ENCODE results near the gene HFE. TPM values are rescaled to one million over a fixed set of nuclear protein-coding genes. Genes with fewer than 3 reads are reported as not detected.

HFE gene
- total and polyA plus RNA-seq, 3 experiments from 2014 or later, result 0.37 to 4.8 (median 1.1) TPM

DNA sequence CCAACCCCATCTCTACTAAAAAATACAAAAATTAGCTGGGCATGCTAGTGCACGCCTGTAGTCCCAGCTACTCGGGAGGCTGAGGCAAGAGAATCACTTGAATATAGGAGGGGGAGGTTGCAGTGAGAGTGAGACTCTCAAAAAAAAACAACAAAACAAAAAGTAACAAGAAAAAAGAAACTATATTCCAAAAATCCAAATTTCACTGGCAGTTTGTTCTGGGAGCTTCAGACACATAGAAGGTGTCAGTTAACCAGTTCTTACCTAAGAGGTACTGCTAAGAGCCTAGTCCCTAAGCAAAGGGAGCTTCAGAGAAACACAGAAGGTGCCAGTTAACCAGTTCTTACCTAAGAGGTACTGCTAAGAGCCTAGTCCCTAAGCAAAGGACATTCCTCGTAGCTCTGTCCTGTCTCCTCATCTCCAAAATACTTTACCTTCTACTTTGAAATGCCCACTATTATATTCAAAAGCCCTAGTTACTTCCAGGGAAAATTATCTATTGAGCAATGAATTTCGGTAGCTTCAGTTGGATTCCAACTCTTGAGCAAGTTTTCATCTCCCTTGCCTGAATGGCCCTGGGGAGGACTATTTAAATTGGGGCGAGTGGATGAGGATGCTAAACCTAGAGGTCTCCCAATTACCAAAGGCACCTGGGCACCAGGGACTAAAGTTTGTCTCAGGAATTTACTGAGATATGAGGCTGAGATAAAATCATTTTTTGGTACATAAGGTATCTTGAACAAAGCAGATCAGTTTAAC lies 41.0 kb downstream of the HFE start:
- Mint-ChIP-seq H3K4me1 (peaks cover 37 to 64% (median 59%) of the 10 kb centered on the region in 3 donors), H3K9me3 (peaks cover 0 to 2% (median 0%) of the 10 kb centered on the region in 5 donors), H3K4me3 (peak overlapping the region; percentile 92 to 100 (median 97)), H3K27ac (peak overlapping the region in 6 of 8 donors; percentile 38 to 98 (median 65)), H3K36me3 (peaks cover 4 to 74% (median 19%) of the 10 kb centered on the region in 3 donors), H3K27me3 (peaks cover 0 to 6% of the 10 kb centered on the region in 2 donors)
- no peak overlapping the region for H3K27ac ChIP-seq (ENCODE audit: low read depth, low read length)
- DNase-seq, result no peak
- H3K27me3 ChIP-seq (ENCODE audit: insufficient read depth, low read length, poor library complexity, severe bottlenecking), result no peaks in the 10 kb centered on the region
- ChIA-PET POLR2A (interaction anchor here (0.6 to 8.4 kb wide), 5 partner anchors 18 to 1748 kb away, joined by 3 to 958 read pairs (median 5); a partner anchor contains a TSS), CTCF (interaction anchor here (0.7 to 6.4 kb wide), 3 partner anchors 25 to 71 kb away, joined by 3 to 174 read pairs (median 5); a partner anchor contains a TSS)
- peaks cover 36% of the 10 kb centered on the region for H3K4me1 ChIP-seq (ENCODE audit: insufficient read depth, low read length)
- no peaks in the 10 kb centered on the region for H3K9me3 ChIP-seq (ENCODE audit: low read length)
- H3K36me3 ChIP-seq (ENCODE audit: insufficient read depth, low read length), result no peaks in the 10 kb centered on the region
- H3K4me3 ChIP-seq (ENCODE audit: low read length), result peak overlapping the region; percentile 2

DNA sequence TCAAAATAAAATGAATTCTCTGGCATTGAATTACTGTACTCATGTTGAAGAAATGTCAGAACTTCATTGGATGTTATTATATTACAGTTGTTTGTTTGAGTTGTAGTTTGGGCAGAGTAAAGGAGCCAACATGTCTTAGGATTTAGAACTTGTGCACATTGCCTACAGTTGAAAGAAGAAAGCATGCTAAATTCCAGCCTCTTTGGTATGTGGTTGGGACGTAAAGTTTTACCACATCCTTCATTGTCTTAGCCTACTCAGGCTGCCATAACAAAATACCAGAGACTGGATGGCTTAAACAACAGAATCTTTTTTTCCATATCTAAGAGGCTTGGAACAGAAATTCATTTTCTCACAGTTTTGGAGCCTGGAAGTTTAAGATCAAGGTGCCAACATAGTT lies 42.4 kb downstream of the HFE start:
- Mint-ChIP-seq H3K36me3 (peaks cover 4 to 62% (median 21%) of the 10 kb centered on the region in 3 donors), H3K4me1 (peaks cover 39 to 69% (median 66%) of the 10 kb centered on the region in 3 donors), H3K27ac (peak overlapping the region in 3 of 8 donors; percentile 11 to 40 (median 23)), H3K4me3 (peak overlapping the region in 4 of 7 donors; percentile 1 to 37 (median 20)), H3K9me3 (peaks cover 0 to 2% (median 0%) of the 10 kb centered on the region in 5 donors), H3K27me3 (peaks cover 0 to 3% of the 10 kb centered on the region in 2 donors)
- peaks cover 36% of the 10 kb centered on the region for H3K4me1 ChIP-seq (ENCODE audit: insufficient read depth, low read length)
- no peak overlapping the region for H3K4me3 ChIP-seq (ENCODE audit: low read length)
- H3K27ac ChIP-seq (ENCODE audit: low read depth, low read length), result no peak overlapping the region
- H3K36me3 ChIP-seq (ENCODE audit: insufficient read depth, low read length), result no peaks in the 10 kb centered on the region
- DNase-seq, result peak in 2 of 5 donors; percentile 10 to 43
- no peaks in the 10 kb centered on the region for H3K9me3 ChIP-seq (ENCODE audit: low read length)
- POLR2A ChIA-PET, result interaction anchor here (0.7 to 8.4 kb wide), 2 partner anchors 26 to 29 kb away, joined by 5 to 958 read pairs; a partner anchor contains a TSS
- H3K27me3 ChIP-seq (ENCODE audit: insufficient read depth, low read length, poor library complexity, severe bottlenecking), result no peaks in the 10 kb centered on the region
- CTCF ChIA-PET, result no interaction called here

- H3K36me3 Mint-ChIP-seq, result peaks cover 4 to 52% (median 20%) of the 10 kb centered on the region in 3 donors
- CTCF ChIA-PET, result interaction anchor here (0.6 kb wide), 1 partner anchor 30 kb away, joined by 3 read pairs; no protein-coding TSS in a partner anchor
- Histone ChIP-seq H3K27me3 (ENCODE audit: insufficient read depth, low read length, poor library complexity, severe bottlenecking) (no peaks in the 10 kb centered on the region), H3K9me3 (ENCODE audit: low read length) (no peaks in the 10 kb centered on the region), H3K4me1 (ENCODE audit: insufficient read depth, low read length) (peaks cover 36% of the 10 kb centered on the region), H3K27ac (ENCODE audit: low read depth, low read length) (no peak overlapping the region), H3K36me3 (ENCODE audit: insufficient read depth, low read length) (no peaks in the 10 kb centered on the region), H3K4me3 (ENCODE audit: low read length) (no peak overlapping the region)
- DNase-seq, result no peak
- POLR2A ChIA-PET, result interaction anchor here (0.7 to 2.3 kb wide), 2 partner anchors 25 to 26 kb away, joined by 5 read pairs; a partner anchor contains a TSS
- no peaks in the 10 kb centered on the region for H3K27me3 Mint-ChIP-seq
- H3K9me3 Mint-ChIP-seq, result no peaks in the 10 kb centered on the region
- peak overlapping the region in 5 of 8 donors; percentile 28 to 81 (median 49) for H3K27ac Mint-ChIP-seq
- H3K4me1 Mint-ChIP-seq, result peaks cover 39 to 72% (median 72%) of the 10 kb centered on the region in 3 donors
- H3K4me3 Mint-ChIP-seq, result no peak overlapping the region
Observed at GRCh38 chr6:26130581-26131249, 43.5 kb downstream of the HFE start.

DNA sequence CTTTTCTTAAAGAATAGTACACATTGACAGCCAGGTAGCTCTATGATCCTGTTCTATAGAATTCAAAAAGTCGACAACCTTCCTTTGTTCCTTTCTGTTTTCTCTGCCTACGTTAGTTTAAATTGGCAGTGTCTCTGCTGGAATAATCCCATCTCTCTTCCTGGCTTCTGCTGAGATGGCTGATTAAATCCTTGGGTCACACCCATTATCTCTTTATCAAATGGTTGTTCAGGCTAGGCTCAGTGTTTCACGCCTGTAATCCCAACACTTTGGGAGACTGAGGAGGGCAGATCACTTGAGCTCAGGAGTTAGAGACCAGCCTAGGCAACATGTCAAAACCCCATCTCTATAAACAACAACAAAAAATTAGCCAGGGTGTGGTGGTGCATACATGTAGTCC lies 44.4 kb downstream of the HFE start:
- H3K27ac ChIP-seq (ENCODE audit: low read depth, low read length), result no peak overlapping the region
- Mint-ChIP-seq H3K36me3 (peaks cover 4 to 45% (median 20%) of the 10 kb centered on the region in 3 donors), H3K4me1 (peaks cover 40 to 77% (median 74%) of the 10 kb centered on the region in 3 donors), H3K27ac (peak overlapping the region in 3 of 8 donors; percentile 3 to 77 (median 72)), H3K9me3 (no peaks in the 10 kb centered on the region), H3K4me3 (peak overlapping the region in 2 of 7 donors; percentile 12 to 53), H3K27me3 (no peaks in the 10 kb centered on the region)
- H3K4me3 ChIP-seq (ENCODE audit: low read length), result no peak overlapping the region
- no peaks in the 10 kb centered on the region for H3K27me3 ChIP-seq (ENCODE audit: insufficient read depth, low read length, poor library complexity, severe bottlenecking)
- DNase-seq, result no peak
- H3K9me3 ChIP-seq (ENCODE audit: low read length), result no peaks in the 10 kb centered on the region
- ChIA-PET POLR2A (interaction anchor here (2.3 kb wide), 1 partner anchor 25 kb away, joined by 5 read pairs; a partner anchor contains a TSS), CTCF (interaction anchor here (0.7 kb wide), 1 partner anchor 67 kb away, joined by 4 read pairs; no protein-coding TSS in a partner anchor)
- H3K36me3 ChIP-seq (ENCODE audit: insufficient read depth, low read length), result no peaks in the 10 kb centered on the region
- H3K4me1 ChIP-seq (ENCODE audit: insufficient read depth, low read length), result peaks cover 34% of the 10 kb centered on the region

DNA sequence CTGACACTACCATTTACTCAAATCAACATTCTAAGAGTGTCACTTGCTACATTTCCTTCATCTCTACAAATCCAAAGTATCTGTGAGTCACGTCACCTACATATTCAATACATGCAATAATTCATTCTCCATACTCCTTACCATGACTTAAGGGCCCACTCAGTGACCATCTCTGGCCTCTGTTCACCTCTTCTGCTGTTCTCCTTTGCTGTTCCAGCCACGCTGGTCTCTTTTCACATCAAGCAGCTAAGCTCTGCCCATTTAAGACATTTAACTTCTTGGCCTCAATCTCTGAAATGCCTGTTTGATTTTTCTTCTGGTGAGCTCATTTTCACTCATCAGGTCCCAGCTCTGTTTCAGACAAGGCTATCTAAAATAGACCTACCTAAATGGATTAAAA lies 46.5 kb downstream of the HFE start:
- peaks cover 22 to 60% (median 53%) of the 10 kb centered on the region in 3 donors for H3K4me1 Mint-ChIP-seq
- H3K27ac Mint-ChIP-seq, result peak overlapping the region in 3 of 8 donors; percentile 4 to 21 (median 17)
- CTCF ChIA-PET, result interaction anchor here (0.9 kb wide), 1 partner anchor 10 kb away, joined by 5 read pairs; a partner anchor contains a TSS

GRCh38 chr6:26136321-26136720 lies 49.1 kb downstream of the HFE start:
- H3K27me3 Mint-ChIP-seq, result no peaks in the 10 kb centered on the region
- H3K4me1 ChIP-seq (ENCODE audit: insufficient read depth, low read length), result no peaks in the 10 kb centered on the region
- no peaks in the 10 kb centered on the region for H3K9me3 Mint-ChIP-seq
- DNase-seq, result no peak
- H3K36me3 Mint-ChIP-seq, result peaks cover 0 to 26% (median 11%) of the 10 kb centered on the region in 3 donors
- H3K36me3 ChIP-seq (ENCODE audit: insufficient read depth, low read length), result peaks cover 6% of the 10 kb centered on the region
- no peaks in the 10 kb centered on the region for H3K27me3 ChIP-seq (ENCODE audit: insufficient read depth, low read length, poor library complexity, severe bottlenecking)
- H3K4me3 ChIP-seq (ENCODE audit: low read length), result no peak overlapping the region
- H3K27ac Mint-ChIP-seq, result peak overlapping the region in 3 of 8 donors; percentile 3 to 18 (median 9)
- ChIA-PET CTCF (no interaction called here), POLR2A (interaction anchor here (0.5 to 2.3 kb wide), 6 partner anchors 10 to 1713 kb away, joined by 3 to 6 read pairs (median 3); a partner anchor contains a TSS)
- H3K27ac ChIP-seq (ENCODE audit: low read depth, low read length), result no peak overlapping the region
- H3K4me1 Mint-ChIP-seq, result peaks cover 14 to 36% (median 34%) of the 10 kb centered on the region in 3 donors
- H3K9me3 ChIP-seq (ENCODE audit: low read length), result no peaks in the 10 kb centered on the region
- no peak overlapping the region for H3K4me3 Mint-ChIP-seq

More for the DNA sequence above, 46.5 kb downstream of the HFE start:
- peaks cover 4 to 38% (median 13%) of the 10 kb centered on the region in 3 donors for H3K36me3 Mint-ChIP-seq
- H3K4me1 ChIP-seq (ENCODE audit: insufficient read depth, low read length), result peaks cover 14% of the 10 kb centered on the region
- H3K9me3 ChIP-seq (ENCODE audit: low read length), result no peaks in the 10 kb centered on the region
- no peak for DNase-seq
- H3K36me3 ChIP-seq (ENCODE audit: insufficient read depth, low read length), result peaks cover 6% of the 10 kb centered on the region
- no peaks in the 10 kb centered on the region for H3K9me3 Mint-ChIP-seq
- no peaks in the 10 kb centered on the region for H3K27me3 ChIP-seq (ENCODE audit: insufficient read depth, low read length, poor library complexity, severe bottlenecking)
- no peak overlapping the region for H3K4me3 Mint-ChIP-seq
- POLR2A ChIA-PET, result interaction anchor here (0.7 kb wide), 1 partner anchor 22 kb away, joined by 3 read pairs; a partner anchor contains a TSS
- H3K27me3 Mint-ChIP-seq, result no peaks in the 10 kb centered on the region
- H3K27ac ChIP-seq (ENCODE audit: low read depth, low read length), result no peak overlapping the region
- H3K4me3 ChIP-seq (ENCODE audit: low read length), result no peak overlapping the region

- POLR2A ChIA-PET, result no interaction called here
- Histone ChIP-seq H3K9me3 (ENCODE audit: low read length) (no peaks in the 10 kb centered on the region), H3K36me3 (ENCODE audit: insufficient read depth, low read length) (peaks cover 6% of the 10 kb centered on the region), H3K27me3 (ENCODE audit: insufficient read depth, low read length, poor library complexity, severe bottlenecking) (no peaks in the 10 kb centered on the region), H3K4me1 (ENCODE audit: insufficient read depth, low read length) (no peaks in the 10 kb centered on the region), H3K4me3 (ENCODE audit: low read length) (no peak overlapping the region), H3K27ac (ENCODE audit: low read depth, low read length) (no peak overlapping the region)
- Mint-ChIP-seq H3K36me3 (peaks cover 0 to 17% (median 3%) of the 10 kb centered on the region in 3 donors), H3K27ac (peak overlapping the region in 1 of 8 donors; percentile 36), H3K4me3 (no peak overlapping the region), H3K27me3 (no peaks in the 10 kb centered on the region), H3K9me3 (no peaks in the 10 kb centered on the region), H3K4me1 (peaks cover 5 to 13% (median 11%) of the 10 kb centered on the region in 3 donors)
- CTCF ChIA-PET, result no interaction called here
- DNase-seq, result no peak
Observed at GRCh38 chr6:26140254-26140966, 53.2 kb downstream of the HFE start.
